Stimulated activated CD8-positive, alpha-beta memory T cell treated with anti-CD3 and anti-CD28 coated beads, Interleukin-15, amount 100 ng/mL, for 48 hours (primary cell): ENCODE measurements around the gene ARPP19.
"Not testable (repeated sequence)": the region's sequence is repeated elsewhere in the genome, so short reads cannot be mapped to it uniquely, and the experiment has no call there.

Experiments
- DNase-seq, 2 donors: peaks; one replicate each; pipeline ENCODE4 v3.0.0-alpha.2; 2020; ENCODE audit warnings: low read depth in 2 of 2

ARPP19 gene

GRCh38 chr15:52514482-52514881 lies 54.3 kb downstream of the ARPP19 start:
- no peak for DNase-seq

GRCh38 chr15:52512869-52513268 lies 56.0 kb downstream of the ARPP19 start:
- not testable (repeated sequence) for DNase-seq

- no peak for DNase-seq
These were observed 57.7 kb downstream of the ARPP19 start for GRCh38 chr15:52511084-52511483.

- DNase-seq = no peak
These were observed 59.2 kb downstream of the ARPP19 start for GRCh38 chr15:52509500-52510245.

- DNase-seq = no peak
These were observed 62.3 kb downstream of the ARPP19 start for GRCh38 chr15:52506549-52506948.

GRCh38 chr15:52505151-52505550 lies 63.7 kb downstream of the ARPP19 start:
- no peak for DNase-seq

GRCh38 chr15:52503788-52504496 lies 64.9 kb downstream of the ARPP19 start:
- DNase-seq = no peak

GRCh38 chr15:52502608-52503007 lies 66.2 kb downstream of the ARPP19 start:
- DNase-seq = no peak

- no peak for DNase-seq
These were observed 69.3 kb downstream of the ARPP19 start for GRCh38 chr15:52499506-52499905.

GRCh38 chr15:52498706-52499105 lies 70.1 kb downstream of the ARPP19 start:
- no peak for DNase-seq
